GM10266 (cell line): Measurements from ENCODE around the gene TMED8.

Experiments
- DNase-seq: peaks from one replicate; pipeline ENCODE4 v3.0.0; 2012; ENCODE audit errors: extremely low spot score
- CTCF ChIP-seq: IDR thresholded peaks from 2 replicates; pipeline ENCODE4 v1.5.1; 2012; ENCODE audit warnings: mild to moderate bottlenecking, low read depth; ENCODE audit not compliant: control insufficient read depth, insufficient read depth; ENCODE audit errors: missing control alignments

Gene TMED8

DNA sequence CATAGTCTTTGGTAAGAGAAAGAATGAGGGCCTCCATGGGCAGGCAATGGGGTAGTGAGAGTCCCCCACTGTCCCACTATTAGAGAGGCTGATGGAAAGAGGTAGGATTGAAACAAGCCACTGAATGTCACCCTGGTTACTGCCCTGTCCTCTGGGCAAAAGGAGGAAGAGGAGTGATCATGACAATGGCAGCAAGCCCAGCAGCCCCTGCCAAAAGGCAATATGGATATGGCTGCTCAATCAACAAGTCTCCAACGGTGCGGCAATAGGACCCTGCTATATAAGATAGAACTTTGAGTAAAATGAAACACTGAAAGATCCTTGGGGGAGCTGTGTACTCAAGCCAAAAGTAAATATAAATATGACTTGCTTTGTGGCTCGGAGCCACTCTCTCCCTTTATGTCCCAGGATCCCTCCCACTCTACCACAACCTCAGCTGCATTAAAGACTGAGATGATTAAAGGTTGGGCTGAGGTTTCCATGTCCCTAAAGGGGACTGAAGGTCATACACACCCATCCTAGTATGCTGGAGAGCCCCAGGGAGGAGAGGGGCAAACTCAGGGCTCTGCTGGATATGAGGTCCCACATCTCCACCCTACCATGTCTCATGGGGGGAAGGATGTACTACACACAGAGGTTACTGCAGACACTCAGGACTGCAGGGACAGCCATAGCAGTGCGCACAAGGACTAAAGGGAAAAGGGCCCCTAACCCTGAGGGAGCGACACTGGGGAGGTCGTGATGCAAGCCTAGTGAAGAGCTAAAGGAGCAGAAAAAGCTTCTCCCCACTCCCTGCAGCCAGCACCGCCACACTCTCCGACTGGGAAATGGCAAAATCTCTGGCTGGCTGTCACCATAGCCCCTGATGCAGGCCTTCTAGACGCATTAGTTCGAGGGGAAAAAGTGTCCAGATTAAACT lies 62.1 kb downstream of the TMED8 start:
- no peak for DNase-seq
- TF ChIP-seq CTCF = no peak

GRCh38 chr14:77314043-77314442 lies 62.9 kb downstream of the TMED8 start:
- TF ChIP-seq CTCF = no peak
- DNase-seq = no peak

DNA sequence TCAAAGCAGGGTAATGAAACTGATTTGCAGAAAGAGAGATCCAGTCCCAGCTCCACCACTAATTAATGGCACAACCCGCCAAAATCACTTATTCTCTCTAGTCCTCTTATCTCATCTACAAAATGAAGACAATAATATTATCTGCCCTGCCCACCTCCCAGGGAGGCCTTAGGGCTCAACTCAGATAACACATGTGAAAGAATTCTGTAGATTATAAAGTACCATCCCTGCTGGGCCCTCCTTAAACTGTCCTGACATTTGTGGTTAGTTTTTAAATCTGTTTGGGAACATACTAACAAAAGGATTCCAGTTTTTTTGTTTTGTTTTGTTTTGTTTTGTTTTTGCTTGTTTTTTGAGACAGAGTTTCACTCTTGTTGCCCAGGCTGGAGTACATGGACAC lies 63.5 kb downstream of the TMED8 start:
- DNase-seq = no peak
- no peak for TF ChIP-seq CTCF

- no peak for TF ChIP-seq CTCF
- DNase-seq = no peak
These were observed 65.7 kb downstream of the TMED8 start for GRCh38 chr14:77311217-77311616.

GRCh38 chr14:77310026-77310425 lies 66.9 kb downstream of the TMED8 start:
- TF ChIP-seq CTCF = no peak
- DNase-seq = no peak

- no peak for DNase-seq
These were observed 67.8 kb downstream of the TMED8 start for GRCh38 chr14:77309131-77309530.

More at GRCh38 chr14:77309131-77309530, 67.8 kb downstream of the TMED8 start:
- TF ChIP-seq CTCF = no peak
